ENCODE measurements around the gene HDDC2. TPM values are rescaled to one million over a fixed set of nuclear protein-coding genes. Genes with fewer than 3 reads are reported as not detected.
A peak's percentile ranks its signal among the peaks of the same experiment; 100 is the strongest.

HDDC2 gene
- total and polyA plus RNA-seq, 9 of the 15 experiments (the other 6 are each of a cell fraction or from before 2014, with no cell fraction given), result 194 to 632 (median 294) TPM

GRCh38 chr6:125314009-125314581 lies 12.3 kb upstream of the HDDC2 start:
- Histone ChIP-seq H3K9ac (ENCODE audit: insufficient read depth in 1 of 2, low read depth in 2 of 2, low read length in 2 of 2) (no peak overlapping the region), H2AFZ (ENCODE audit: low read depth, low read length) (peak overlapping the region; percentile 48; the same call in 1 of the 2 replicates), H3K9me1 (ENCODE audit: control insufficient read depth, insufficient read depth, low read length) (no peaks in the 10 kb centered on the region), H3K27me3 (ENCODE audit: control insufficient read depth in 2 of 2, insufficient read depth in 2 of 2, low read length in 2 of 2) (peaks cover 4 to 5% of the 10 kb centered on the region in 2 experiments; a peak in 3 of 5 replicates), H3K4me2 (ENCODE audit: insufficient read depth, low read length) (no peak overlapping the region), H3K9me3 (replicated peaks; ENCODE audit: control insufficient read depth, insufficient read depth, low read depth, low read length) (no peaks in the 10 kb centered on the region), H3K79me2 (ENCODE audit: control insufficient read depth, insufficient read depth, low read length) (no peaks in the 10 kb centered on the region), H3K4me1 (replicated peaks in 1 of 2; ENCODE audit: control insufficient read depth in 2 of 2, insufficient read depth in 2 of 2, low read length in 2 of 2) (no peaks in the 10 kb centered on the region; a peak in 1 of 5 replicates), H4K20me1 (replicated peaks; ENCODE audit: control insufficient read depth, insufficient read depth, low read length) (no peaks in the 10 kb centered on the region), H3K27ac (ENCODE audit: extremely low read depth, low read depth, low read length) (no peak overlapping the region), H3K4me3 (no peak overlapping the region), H3K36me3 (ENCODE audit: control insufficient read depth, insufficient read depth, low read length) (no peaks in the 10 kb centered on the region)
- FAIRE-seq (peak; percentile 88), DNase-seq (ENCODE audit: extremely low read depth in 1 of 4, low spot score in 3 of 4) (peak; percentile 51 to 77 (median 62)), ATAC-seq (peak; percentile 97)
- CTCF ChIA-PET (ENCODE audit: low intra/inter-chr PET ratio), result interaction anchor here (0.5 to 2.2 kb wide), 9 partner anchors 41 to 1808 kb away, joined by 3 to 17 read pairs (median 4); no protein-coding TSS in a partner anchor
- intact Hi-C loops (cut with micrococcal nuclease) (loop anchor here (1.0 to 10.0 kb wide), 7 partner anchors 161 to 861 kb away; no protein-coding TSS in a partner anchor), in situ Hi-C loops (cut with MboI) (loop anchor here (5.0 kb wide), 2 partner anchors 443 to 658 kb away; no protein-coding TSS in a partner anchor)
- 17% methylated on average over 10 of the region's 10 CpGs for WGBS (ENCODE audit: insufficient coverage, low coverage, missing lambda C conversion rate)
- POLR2A ChIA-PET, result no interaction called here
- no TSS peak for BruUV-seq (replicated peaks)
- TF ChIP-seq ETS2 (tag; IDR thresholded peaks at IDR 0.05; ENCODE audit: borderline replicate concordance, poor library complexity, severe bottlenecking) (no peak), CREBBP (IDR thresholded peaks at IDR 0.05; ENCODE audit: low read depth, low read length) (no peak), YY1 (IDR thresholded peaks at IDR 0.05; ENCODE audit: borderline replicate concordance in 1 of 3, control insufficient read depth in 1 of 3, extremely low read depth in 1 of 3, insufficient read depth in 3 of 3, insufficient read length in 1 of 3, insufficient replicate concordance in 2 of 3, low read depth in 1 of 3, low read length in 2 of 3) (peak in 1 of 3 experiments; percentile 27), ZBTB43 (CRISPR knock-in tag; IDR thresholded peaks at IDR 0.05) (no peak), SPI1 (IDR thresholded peaks at IDR 0.05; ENCODE audit: borderline replicate concordance, low read depth, low read length) (0 out of 2 replicates have a peak, but pooled peaks have one; percentile 62), ZNF354B (CRISPR knock-in tag; IDR thresholded peaks at IDR 0.05) (no peak), SIN3B (IDR thresholded peaks at IDR 0.05; ENCODE audit: low read depth) (no peak), ZBTB11 (CRISPR knock-in tag; IDR thresholded peaks at IDR 0.05) (no peak), USF2 (CRISPR knock-in tag; IDR thresholded peaks at IDR 0.05) (no peak), CBFA2T3 (IDR thresholded peaks at IDR 0.05) (no peak), EZH2 (IDR thresholded peaks at IDR 0.05; ENCODE audit: borderline replicate concordance, low read depth, low read length) (no peak), KAT7 (CRISPR knock-in tag; IDR thresholded peaks at IDR 0.05; ENCODE audit: borderline replicate concordance) (no peak), FOXM1 (IDR thresholded peaks at IDR 0.05; ENCODE audit: low read depth) (no peak), FOXM1 (CRISPR knock-in tag; IDR thresholded peaks at IDR 0.05; ENCODE audit: low read depth) (no peak), TEAD1 (CRISPR knock-in tag; IDR thresholded peaks at IDR 0.05) (no peak)
